ENCODE measurements around the gene SPON1. TPM values are rescaled to one million over a fixed set of nuclear protein-coding genes. Genes with fewer than 3 reads are reported as not detected.

Gene SPON1
- total RNA-seq, 4 donors from 2014 or later, result 58.5 to 344 (median 105) TPM

- TF ChIP-seq CTCF (IDR thresholded peaks at IDR 0.05; ENCODE audit: low read depth), result no peak
Observed at GRCh38 chr11:14270690-14271542, 308.4 kb downstream of the SPON1 start.

GRCh38 chr11:14273895-14274294 is 311.4 kb downstream of the SPON1 start:
- TF ChIP-seq CTCF (IDR thresholded peaks at IDR 0.05; ENCODE audit: low read depth), result no peak

- TF ChIP-seq CTCF (IDR thresholded peaks at IDR 0.05; ENCODE audit: low read depth), result no peak
Observed at GRCh38 chr11:14275076-14275475, 312.6 kb downstream of the SPON1 start.

GRCh38 chr11:14288189-14288935 is 325.8 kb downstream of the SPON1 start:
- TF ChIP-seq CTCF (IDR thresholded peaks at IDR 0.05; ENCODE audit: low read depth), result no peak

GRCh38 chr11:14290422-14290821 is 327.9 kb downstream of the SPON1 start:
- TF ChIP-seq CTCF (IDR thresholded peaks at IDR 0.05; ENCODE audit: low read depth), result no peak

- TF ChIP-seq CTCF (IDR thresholded peaks at IDR 0.05; ENCODE audit: low read depth), result no peak
Observed at GRCh38 chr11:14299921-14300320, 337.4 kb downstream of the SPON1 start.

GRCh38 chr11:14300661-14301304 is 338.3 kb downstream of the SPON1 start:
- no peak for TF ChIP-seq CTCF (IDR thresholded peaks at IDR 0.05; ENCODE audit: low read depth)

Data from subcutaneous adipose tissue (tissue), 4 donors.